ENCODE measurements around the gene IGDCC3.

GRCh38 chr15:65344914-65345275, 32.9 kb downstream of the IGDCC3 start:
- TF ChIP-seq POLR2A (IDR thresholded peaks at IDR 0.05) (no peak), CTCF (IDR thresholded peaks at IDR 0.05) (no peak)

Data from uterus (tissue), 2 donors.